Fibroblast of gingiva (primary cell): Measurements from ENCODE around the gene TMEM161B.
"Not testable (repeated sequence)": the region's sequence is repeated elsewhere in the genome, so short reads cannot be mapped to it uniquely, and the experiment has no call there.

Source experiments
- DNase-seq: peaks from one replicate; pipeline ENCODE4 v3.0.0-alpha.2; 2011; ENCODE audit warnings: low read depth

Gene TMEM161B

DNA sequence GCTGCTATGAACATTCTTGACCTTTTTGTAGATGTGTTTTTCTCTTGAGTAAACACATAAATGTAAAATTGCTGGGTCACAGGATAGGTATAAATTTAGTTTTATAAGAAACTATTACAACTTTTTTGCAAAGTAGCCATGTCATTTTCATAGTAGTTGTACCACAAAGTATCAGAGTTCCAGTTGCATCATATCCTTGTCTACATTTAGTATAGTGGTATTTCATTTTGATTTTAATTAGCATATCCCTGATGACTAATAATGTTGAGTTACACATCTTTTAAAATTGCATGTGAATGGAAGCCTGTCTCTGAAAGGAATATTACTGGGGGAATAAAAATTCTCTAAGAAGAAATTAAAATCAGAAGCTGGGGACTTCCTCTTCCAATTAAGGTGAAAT is 85.4 kb downstream of the TMEM161B start:
- DNase-seq: no peak

DNA sequence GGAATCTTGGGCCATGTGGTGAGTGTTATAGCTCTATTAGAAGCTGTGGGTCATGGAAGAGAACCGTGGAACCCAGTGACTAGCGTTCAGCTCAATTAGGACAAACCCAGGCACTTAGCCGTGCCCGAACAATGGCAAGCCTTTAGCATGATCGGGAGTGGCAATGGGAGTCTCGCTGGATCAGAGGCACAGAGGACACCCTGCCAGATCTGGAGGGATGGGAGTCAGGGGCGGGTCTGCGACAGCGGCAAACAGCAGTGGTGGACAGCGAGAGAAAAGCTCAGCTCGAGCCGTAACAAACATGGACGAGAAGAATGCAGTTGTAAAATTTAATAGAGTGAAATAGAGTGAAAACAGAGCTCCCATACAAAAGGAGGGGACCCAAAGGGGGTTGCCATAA is 91.2 kb downstream of the TMEM161B start:
- not testable (repeated sequence) for DNase-seq

DNA sequence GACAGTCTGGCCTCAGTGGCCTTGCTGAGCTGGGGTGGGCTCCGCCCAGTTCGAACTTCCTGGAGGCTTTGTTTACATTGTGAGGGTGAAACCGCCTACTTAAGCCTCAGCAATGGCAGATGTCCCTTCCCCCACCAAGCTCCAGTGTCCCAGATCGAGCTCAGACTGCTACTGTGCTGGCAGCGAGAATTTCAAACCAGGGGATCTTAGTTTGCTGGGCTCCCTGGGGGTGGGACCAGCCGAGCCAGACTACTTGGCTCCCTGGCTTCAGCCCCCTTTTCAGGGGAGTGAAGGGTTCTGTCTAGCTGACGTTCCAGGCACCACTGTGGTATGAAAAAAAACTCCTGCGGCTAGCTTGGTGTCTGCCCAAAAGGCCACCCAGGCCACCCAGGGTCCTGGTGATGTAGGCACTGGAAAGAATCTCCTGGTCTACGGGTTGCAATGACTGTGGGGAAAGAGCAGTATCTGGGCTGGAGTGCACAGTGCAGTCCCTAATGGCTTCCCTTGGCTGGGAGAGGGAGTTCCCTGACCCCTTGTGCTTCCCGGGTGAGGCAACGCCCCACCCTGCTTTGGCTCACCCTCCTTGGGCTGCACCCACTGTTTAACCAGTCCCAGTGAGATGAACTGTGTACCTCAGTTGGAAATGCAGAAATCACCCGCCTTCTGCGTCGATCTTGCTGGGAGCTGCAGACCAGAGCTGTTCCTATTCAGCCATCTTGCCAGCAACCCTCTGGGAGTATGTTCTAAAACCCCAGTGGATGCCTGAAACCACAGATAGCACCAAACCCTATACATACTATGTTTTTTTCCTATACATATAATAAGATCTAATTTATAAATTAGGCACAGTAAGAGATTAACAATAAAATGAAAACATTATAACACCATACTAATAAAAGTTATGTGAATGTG is 95.5 kb downstream of the TMEM161B start:
- DNase-seq: no peak

DNA sequence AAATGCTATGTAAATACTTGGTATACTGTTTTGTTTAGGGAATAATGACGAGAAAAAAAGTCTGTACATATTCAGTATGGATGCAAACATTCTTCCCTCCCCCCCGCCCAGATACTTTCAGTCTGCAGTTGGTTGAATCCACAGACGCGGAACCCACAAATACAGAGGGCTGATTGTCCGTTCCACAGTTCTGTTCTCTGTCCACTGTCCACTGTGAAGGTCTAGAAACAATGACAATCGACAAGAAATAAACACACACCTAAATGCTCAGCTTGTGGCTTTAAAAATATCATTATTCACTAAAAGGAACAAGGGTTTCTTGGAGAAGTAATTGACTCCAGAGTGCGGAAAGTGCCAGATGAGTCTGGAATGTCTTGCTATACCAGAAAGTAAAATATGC is 109.1 kb downstream of the TMEM161B start:
- DNase-seq: no peak

DNA sequence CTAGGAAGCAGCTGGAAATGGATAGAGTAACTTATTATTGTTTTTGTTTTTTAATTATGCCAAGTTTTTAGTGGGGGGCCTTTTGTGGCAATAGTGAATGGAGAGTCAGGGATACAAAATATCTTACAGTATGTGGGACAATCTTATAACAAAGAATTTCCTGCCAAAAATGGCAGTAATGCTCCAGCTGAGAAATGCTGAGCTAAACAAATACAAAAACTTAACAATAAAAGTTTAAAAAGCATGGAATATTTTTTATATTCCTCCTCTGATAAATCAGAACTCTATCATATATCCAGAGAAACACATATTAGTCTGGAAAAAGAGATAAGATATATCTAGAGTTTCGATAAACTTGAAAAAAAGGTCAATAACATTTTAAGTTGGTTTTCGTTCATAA is 110.6 kb downstream of the TMEM161B start:
- DNase-seq: no peak

DNA sequence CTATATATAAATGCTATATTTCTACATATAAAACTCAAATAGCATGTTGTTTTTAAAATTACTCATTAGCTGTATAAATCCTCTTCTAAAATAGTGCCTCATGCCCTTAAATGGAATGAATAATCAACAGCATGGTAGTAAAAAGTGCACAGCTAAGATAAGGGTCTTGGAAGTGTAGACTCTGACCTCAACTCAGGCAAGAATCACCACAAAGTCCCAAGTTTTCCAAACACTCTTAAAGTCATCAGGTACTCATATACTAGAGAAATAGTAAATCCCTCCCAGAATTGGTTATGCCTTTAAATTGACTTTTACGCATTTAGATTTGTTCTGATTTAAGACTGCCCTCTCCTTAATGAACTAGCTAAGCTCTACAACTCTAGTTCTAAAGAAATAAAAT is 113.8 kb downstream of the TMEM161B start:
- DNase-seq: no peak

DNA sequence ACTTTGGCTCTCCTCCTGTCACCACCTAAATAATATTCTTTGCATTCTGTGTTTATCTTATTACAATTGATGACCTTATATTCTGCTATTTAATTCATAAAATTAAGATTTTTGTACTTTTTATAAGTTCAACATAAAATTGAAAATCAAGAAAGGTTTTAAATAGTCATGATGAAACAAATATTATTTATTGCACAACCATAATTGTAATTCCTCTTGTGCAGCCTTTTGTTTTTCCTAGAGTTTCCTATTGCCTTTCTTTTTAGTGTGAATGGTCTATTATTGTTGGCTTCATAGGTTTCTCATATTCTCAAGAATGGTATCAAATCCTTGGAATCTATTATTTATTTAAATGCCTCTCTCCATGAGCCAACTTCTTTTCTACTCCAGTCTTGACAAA is 117.9 kb downstream of the TMEM161B start:
- no peak for DNase-seq

DNA sequence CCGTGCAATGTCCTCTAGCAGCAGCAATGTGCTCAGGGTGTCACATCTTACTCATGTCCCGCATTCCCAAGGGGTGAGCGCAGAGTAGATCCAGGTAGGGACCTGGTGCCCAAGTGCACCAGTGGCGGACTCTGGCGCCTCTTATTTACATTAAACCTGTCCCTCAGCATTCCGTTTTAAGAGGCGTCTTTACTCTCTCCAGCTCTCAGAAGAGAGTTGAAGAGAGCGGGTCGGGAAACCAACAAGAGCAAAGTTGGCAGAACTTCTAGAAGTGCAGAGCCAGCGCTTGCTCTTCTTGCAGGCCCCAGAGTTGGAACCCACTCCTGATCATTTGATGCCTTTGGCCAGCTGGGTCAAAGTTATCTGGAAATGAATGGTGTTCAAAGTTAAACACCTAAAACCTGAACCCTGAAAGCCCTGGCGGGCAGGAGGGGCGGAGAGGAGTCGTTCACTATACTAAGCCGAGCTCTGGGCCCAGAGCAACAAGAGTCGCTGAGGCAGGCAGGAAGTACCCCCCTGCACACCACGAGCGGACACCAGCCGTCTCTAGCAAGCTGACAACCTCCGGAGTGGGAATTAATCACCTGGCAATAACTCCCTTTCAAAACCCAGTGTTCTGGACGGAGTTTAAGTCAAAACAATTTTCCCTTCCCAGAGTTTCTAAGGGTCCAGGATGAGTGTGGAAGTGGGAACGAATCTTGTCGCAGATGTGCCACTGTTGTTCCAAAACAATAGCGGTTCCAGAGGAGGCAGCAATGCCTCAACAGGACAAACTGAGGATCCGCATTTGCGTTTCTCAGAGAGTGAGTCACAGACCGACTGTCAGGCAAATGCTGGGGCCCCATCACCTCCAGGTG is 122.8 kb downstream of the TMEM161B start:
- DNase-seq: no peak

DNA sequence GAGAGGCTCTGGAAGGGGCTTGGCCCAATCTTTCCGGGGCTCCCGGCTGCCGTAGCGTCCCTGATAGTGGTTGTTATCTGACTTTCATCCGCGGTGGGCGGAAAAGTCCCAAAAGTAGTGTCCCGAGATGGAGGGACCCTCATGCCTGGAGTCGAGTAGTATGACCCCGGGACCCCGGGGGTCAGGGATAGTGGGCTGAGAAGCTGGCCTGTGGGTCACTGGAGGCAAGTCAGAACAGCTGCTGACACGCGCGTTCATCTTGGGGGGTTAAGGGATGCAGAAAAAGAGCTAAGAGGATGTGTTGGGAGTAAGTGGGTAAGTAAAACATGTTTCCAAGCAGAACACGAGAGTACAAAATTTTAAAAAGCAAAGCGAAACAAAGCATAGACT is 123.4 kb downstream of the TMEM161B start:
- no peak for DNase-seq
